ENCODE results near the gene LSMEM2. TPM values are rescaled to one million over a fixed set of nuclear protein-coding genes. Genes with fewer than 3 reads are reported as not detected.
"Not testable (repeated sequence)": the region's sequence is repeated elsewhere in the genome, so short reads cannot be mapped to it uniquely, and the experiment has no call there.

LSMEM2 gene
- total RNA-seq, 1 donor from 2014 or later: not detected

- no peak for DNase-seq (ENCODE audit: extremely low read depth, low read depth, low spot score)
These were observed 16.9 kb downstream of the LSMEM2 start for GRCh38 chr3:50295553-50296431.

DNA sequence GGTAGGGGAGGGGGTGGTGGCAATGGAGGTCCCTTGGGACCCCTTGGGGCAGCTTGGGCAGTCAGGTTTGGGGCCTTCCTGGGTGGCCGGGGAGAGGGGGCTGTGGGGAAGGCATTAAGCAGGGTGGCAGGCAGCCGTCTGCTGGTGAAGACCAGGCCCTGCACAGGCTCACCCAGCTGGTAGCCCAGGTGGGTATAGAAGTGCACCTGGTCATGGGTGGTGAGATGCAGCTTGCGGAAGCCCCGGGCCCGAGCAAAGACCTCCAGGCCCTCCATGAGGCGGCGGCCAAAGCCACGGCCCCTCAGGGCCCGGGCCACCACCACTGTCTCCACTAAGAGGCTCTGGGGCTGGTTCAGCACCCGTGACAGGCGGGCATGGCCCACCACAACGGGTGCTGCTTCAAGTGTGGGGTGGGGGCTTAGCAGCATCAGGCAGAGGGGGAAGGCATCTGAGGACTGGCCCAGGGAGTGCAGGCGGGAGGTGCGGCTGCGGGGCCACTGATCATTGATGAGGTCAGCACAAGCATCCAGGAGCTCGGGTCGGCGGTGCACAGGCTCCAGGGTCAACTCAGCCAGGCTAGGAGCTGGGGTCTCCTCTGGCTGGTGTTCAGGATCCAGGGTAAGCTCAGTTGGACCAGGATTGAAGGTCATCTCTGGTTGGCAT is 18.0 kb downstream of the LSMEM2 start:
- DNase-seq (ENCODE audit: extremely low read depth, low read depth, low spot score): no peak

DNA sequence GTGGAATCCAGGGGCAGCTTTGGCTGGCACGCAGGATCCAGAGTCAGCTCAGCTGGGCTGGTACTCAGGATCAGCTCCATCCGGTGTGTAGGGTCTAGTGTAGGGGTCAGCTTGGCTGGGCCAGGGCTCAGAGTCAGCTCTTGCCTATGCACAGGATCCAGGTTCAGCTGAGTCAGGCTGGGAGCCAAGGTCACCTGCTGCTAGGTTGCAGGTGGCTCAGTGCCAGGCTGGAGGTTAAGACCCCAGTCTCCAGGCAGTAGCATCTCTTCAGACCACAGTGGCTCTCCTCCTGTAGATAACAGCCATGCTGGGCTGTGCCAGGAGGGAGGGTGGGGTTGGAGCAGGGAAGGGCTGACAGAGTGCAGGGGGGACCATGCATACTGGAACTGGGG is 18.5 kb downstream of the LSMEM2 start:
- no peak for DNase-seq (ENCODE audit: extremely low read depth, low read depth, low spot score)

GRCh38 chr3:50297896-50298725 is 19.2 kb downstream of the LSMEM2 start:
- DNase-seq (ENCODE audit: extremely low read depth, low read depth, low spot score): no peak

- DNase-seq (ENCODE audit: extremely low read depth, low read depth, low spot score): peak; percentile 94
These were observed 20.1 kb downstream of the LSMEM2 start, which contains the start of the genes HYAL3 and NAA80 for GRCh38 chr3:50298836-50299637. TSS of gene HYAL3 (minus strand) at chr3:50299405. CDS start at chr3:50295602, 3,803 bp downstream. TSS of gene NAA80 (minus strand) at chr3:50299405. CDS start at chr3:50297463, 1,942 bp downstream.

DNA sequence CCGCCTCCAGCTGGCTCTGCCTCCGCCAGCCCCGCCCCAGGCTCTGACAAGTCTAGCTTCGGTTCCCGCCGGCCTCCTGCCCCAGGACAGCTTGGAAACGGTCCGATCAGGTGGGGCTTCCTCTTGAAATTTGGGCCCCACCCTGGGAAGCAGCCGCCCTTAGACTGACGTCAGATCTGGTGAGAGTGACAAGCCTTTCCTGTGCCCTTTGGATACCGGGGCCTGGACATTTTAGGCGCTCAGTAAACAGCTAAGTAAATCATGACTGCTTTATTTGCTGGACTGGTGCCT is 20.7 kb downstream of the LSMEM2 start:
- DNase-seq (ENCODE audit: extremely low read depth, low read depth, low spot score): no peak

DNA sequence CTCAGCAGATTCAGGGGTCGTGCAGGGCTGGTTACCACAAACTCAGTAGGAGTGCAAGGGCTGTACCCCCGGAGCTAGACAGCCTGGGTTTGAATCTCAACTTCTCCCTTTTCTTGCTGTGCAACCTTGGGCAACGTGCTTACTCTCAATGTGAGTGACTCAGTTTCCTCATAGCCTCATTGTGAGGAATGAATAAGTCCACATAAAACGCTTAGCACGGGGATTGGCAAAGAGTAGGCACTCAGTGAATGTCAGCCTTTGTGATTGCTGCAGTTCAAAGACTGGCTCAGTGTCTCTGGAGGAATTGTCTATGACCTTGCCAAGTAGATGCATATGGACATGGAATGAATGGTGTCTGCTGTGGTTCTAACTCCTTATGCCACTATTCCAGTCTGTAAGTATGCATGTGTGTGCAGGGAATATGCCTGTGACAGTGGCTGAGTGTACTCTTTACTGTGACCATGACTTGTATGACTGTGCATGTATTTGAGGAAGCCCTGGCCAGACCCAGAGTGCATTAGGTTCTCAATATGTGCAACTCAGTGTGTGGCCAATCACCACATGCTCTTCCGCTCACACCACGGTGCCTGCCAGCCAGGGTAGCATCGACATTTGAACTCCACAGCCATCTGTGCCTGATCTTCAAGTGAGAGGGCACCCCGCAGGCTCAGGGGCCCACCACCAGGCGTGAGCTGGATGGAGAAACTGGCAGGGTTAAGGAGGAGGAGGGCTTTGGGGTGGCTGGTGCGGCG is 21.2 kb downstream of the LSMEM2 start:
- DNase-seq (ENCODE audit: extremely low read depth, low read depth, low spot score): no peak

GRCh38 chr3:50300681-50301254 is 21.9 kb downstream of the LSMEM2 start:
- no peak for DNase-seq (ENCODE audit: extremely low read depth, low read depth, low spot score)

DNA sequence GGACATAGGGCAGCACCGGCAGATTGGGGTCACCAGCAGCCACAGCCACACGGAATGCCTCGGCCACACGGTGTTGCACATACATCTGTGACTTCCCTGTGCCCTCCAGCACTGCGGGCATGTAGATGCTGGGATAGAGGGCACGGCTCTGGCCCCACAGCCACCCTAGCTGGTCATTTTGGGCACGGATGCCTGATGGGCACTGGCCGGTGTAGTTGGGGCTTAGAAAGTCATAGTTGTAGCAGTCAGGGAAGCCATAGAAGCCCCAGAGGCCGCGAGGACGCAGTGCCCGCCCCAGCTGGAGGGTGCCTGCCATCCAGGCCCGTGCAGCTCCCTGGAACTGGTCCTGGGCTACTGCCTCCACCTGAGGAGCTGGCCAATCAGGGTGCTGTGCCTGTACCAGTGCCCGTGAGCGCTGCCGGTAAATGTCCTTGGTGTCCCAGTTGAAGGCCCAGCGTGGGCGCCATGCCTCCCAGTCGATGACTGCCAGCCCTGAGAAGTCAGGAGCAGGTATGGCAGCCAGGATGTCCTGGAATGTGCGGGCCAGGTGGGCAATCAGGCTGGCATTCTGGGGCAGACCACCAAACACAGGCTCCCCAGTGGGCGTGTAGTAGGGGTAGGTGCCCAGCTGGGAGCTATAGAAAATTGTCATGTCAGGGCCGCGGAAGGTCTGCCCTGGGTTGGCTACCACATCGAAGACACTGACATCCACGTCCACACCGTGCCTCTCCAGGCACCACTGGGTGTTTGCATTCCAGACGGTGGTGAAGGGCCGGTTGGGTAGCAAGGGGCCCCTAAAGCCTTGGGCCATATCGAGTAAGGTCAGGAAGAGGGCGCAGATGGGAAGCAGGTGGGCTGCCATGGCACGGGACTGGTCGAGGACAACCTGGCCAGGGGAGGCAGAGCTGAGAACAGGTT is 23.5 kb downstream of the LSMEM2 start:
- DNase-seq (ENCODE audit: extremely low read depth, low read depth, low spot score): no peak

- no peak for DNase-seq (ENCODE audit: extremely low read depth, low read depth, low spot score)
These were observed 24.3 kb downstream of the LSMEM2 start, which contains the start of gene HYAL1 for GRCh38 chr3:50303013-50303815. TSS of gene HYAL1 (minus strand) at chr3:50303574. CDS start at chr3:50302956, 618 bp downstream.

DNA sequence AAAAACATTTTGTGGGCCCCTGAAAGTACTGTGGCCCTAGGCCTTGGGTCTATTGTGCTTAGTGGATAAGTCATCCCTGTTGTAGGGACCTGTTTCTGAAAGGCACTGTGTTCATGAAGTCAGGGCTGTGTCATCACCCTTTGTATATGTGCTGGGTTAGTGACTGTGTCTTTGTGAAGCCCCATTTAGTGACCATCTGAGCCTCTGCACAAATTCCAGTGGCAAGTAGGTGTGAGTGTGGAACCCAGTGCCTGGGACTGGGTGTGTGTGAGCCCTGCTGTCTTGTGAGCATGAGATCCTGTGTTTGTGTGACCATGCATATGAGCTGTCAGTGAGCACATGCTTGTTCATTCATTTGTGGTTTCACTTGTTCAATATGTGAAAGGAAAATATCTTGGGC is 25.7 kb downstream of the LSMEM2 start:
- DNase-seq (ENCODE audit: extremely low read depth, low read depth, low spot score): no peak

GRCh38 chr3:50312041-50312440 is 33.2 kb downstream of the LSMEM2 start:
- DNase-seq (ENCODE audit: extremely low read depth, low read depth, low spot score): not testable (repeated sequence)

DNA sequence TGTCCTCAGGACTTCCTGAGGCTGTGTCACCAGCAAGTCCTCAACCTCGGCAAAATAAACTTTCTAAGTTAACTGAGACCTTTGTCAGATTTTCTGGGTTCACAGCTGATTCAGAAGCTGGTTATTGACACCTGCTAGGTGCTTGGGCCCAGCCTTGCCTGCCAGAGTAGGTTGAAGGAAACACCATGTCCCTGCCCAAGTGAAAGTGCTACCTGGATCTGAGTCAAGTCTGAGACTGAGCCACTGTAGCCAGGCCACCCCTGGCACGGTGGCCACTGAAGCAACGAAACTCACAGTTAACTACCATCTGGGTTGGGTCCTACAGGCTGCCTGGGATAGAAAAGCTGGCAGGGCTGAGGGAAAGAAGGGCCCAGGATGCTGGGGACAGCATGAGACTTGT is 35.5 kb downstream of the LSMEM2 start:
- no peak for DNase-seq (ENCODE audit: extremely low read depth, low read depth, low spot score)

GRCh38 chr3:50314816-50315215 is 35.9 kb downstream of the LSMEM2 start:
- no peak for DNase-seq (ENCODE audit: extremely low read depth, low read depth, low spot score)

DNA sequence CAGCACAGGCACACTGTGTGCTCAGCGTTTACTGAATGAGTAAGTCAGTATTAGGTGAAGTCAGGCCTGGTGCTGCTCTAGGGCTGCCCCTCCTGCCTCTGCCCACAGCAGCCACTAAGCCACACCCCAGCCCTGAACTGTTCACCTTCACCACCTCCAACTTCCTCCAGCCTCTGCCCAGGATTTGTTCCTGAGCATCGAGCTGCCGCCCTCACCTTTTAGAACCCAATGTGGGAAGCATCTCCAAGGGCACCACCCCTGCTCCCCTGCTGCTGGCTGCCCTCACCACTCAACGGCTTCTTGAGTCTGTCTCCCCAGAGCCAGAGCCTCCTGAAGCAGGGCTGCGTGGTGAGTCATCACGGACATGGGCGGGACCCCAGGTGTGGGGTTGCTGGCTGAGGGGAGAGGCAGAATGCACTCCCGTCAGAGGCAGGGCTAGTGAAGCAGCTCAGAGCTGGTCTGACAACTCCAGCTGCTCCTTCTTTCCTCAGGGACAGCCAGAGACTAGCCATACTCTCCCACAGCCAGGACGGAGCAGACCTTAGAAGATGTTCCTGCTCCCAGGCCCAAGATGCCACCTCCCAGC is 37.9 kb downstream of the LSMEM2 start:
- no peak for DNase-seq (ENCODE audit: extremely low read depth, low read depth, low spot score)

DNA sequence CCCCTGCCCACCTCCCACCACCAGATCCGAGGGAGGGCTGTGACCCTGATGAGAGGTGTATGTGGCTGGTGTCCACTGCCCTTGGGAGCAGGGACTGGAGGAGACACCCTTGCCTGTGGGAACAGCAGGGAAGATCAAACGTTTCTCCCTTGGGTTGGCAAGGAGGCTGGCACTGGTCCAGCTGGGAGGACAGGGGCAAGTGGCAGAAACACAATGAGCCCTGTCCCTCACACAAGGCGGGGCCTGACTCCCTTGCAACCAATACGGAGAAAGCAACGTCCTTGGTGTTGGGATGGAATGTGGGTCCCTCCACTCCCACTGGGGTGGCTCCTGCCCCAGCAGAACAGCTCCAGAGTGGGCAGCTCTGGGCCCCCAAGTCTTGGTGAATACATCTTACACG is 38.4 kb downstream of the LSMEM2 start:
- no peak for DNase-seq (ENCODE audit: extremely low read depth, low read depth, low spot score)

DNA sequence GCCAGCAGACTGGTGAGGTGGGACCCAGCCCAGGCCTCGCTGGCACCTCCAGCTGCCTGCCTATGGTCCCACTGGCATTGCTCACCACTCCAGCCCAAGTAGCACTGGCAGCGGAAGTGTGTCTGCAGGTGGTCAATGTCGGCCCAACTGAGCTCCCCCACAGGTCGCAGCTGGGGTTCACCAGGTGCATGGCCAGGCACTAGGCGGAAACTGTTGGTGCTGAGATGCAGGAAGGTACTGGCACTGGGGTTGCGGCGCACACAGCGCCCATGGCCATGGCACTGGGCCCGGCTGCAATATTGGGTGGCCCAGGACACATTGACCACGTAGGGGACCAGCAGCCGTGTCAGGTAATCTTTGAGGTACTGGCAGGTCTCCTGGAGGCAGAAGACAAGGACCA is 39.3 kb downstream of the LSMEM2 start:
- DNase-seq (ENCODE audit: extremely low read depth, low read depth, low spot score): no peak

All from glomerular endothelial cell (primary cell).